A673 (cell line): ENCODE results near the gene TTLL3. TPM values are rescaled to one million over a fixed set of nuclear protein-coding genes. Genes with fewer than 3 reads are reported as not detected.
A peak's percentile ranks its signal among the peaks of the same experiment; 100 is the strongest.

Experiments
- BruUV-seq: library from RNA; stranded (reverse); fragments of 400-500 nt; replicated peaks from 2 replicates; lab custom pipeline; 2021; lab: Mats Ljungman, UMichigan
- CTCF ChIA-PET: fragments of 300-600 bp; sonication (Branson Sonifier 250); formaldehyde crosslinking; loops from one replicate; lab custom pipeline; 2022; ENCODE audit warnings: antibody characterized with exemption; lab: Charles Lee
- POLR2A ChIA-PET: fragments of 300-600 bp; sonication (Branson Sonifier 250); formaldehyde crosslinking; loops from one replicate; lab custom pipeline; 2022; ENCODE audit warnings: antibody characterized with exemption; ENCODE audit not compliant: low non-redundant PET; lab: Charles Lee
- DNase-seq: peaks from one replicate; pipeline ENCODE4 v3.0.0-alpha.2; 2015; ENCODE audit warnings: low spot score
- H3K27ac ChIP-seq: fragments of 200-600 bp; sonication (generic); 2 replicates; pipeline ENCODE4 v1.5.1; 2016; ENCODE audit warnings: mixed run types, low read depth, mild to moderate bottlenecking, mixed read lengths, antibody characterized with exemption, low read length; ENCODE audit not compliant: poor library complexity, severe bottlenecking
- H3K27me3 ChIP-seq: fragments of 200-600 bp; sonication (generic); replicated peaks from 2 replicates; pipeline ENCODE4 v1.6.1; 2017; ENCODE audit warnings: mixed run types, low read depth, mild to moderate bottlenecking, mixed read lengths, antibody characterized with exemption, low read length; ENCODE audit not compliant: insufficient read depth, poor library complexity
- H3K36me3 ChIP-seq: fragments of 200-600 bp; sonication (generic); 2 replicates; pipeline ENCODE4 v1.6.1; 2016; ENCODE audit warnings: mixed run types, mild to moderate bottlenecking, mixed read lengths, antibody characterized with exemption, low read length; ENCODE audit not compliant: insufficient read depth, poor library complexity, severe bottlenecking
- H3K4me1 ChIP-seq: fragments of 200-600 bp; sonication (generic); 2 replicates; pipeline ENCODE4 v1.6.1; 2017; ENCODE audit warnings: mixed run types, mild to moderate bottlenecking, mixed read lengths, antibody characterized with exemption, low read length; ENCODE audit not compliant: insufficient read depth, poor library complexity, severe bottlenecking
- H3K4me3 ChIP-seq: fragments of 200-600 bp; sonication (generic); 2 replicates; pipeline ENCODE4 v1.5.1; 2016; ENCODE audit warnings: low read depth, mixed run types, mild to moderate bottlenecking, mixed read lengths, low read length; ENCODE audit not compliant: poor library complexity, severe bottlenecking
- H3K9me3 ChIP-seq: fragments of 200-600 bp; sonication (generic); 2 replicates; pipeline ENCODE4 v1.6.1; 2016; ENCODE audit warnings: mixed run types, low read depth, mild to moderate bottlenecking, mixed read lengths, antibody characterized with exemption, low read length; ENCODE audit not compliant: poor library complexity, severe bottlenecking
- EZH2 ChIP-seq: fragments of 200-600 bp; sonication (generic); IDR thresholded peaks from 2 replicates; pipeline ENCODE4 v1.6.1; 2017; ENCODE audit warnings: borderline replicate concordance, low read depth, mild to moderate bottlenecking, mixed read lengths, antibody characterized with exemption, low read length; ENCODE audit not compliant: poor library complexity, severe bottlenecking
- intact Hi-C: fragments of 100-400 bp; cut with micrococcal nuclease; formaldehyde crosslinking; loops from one replicate; pipeline ENCODE4 v1.10.0; 2022; ENCODE audit not compliant: unreplicated experiment
- total RNA-seq: library from RNA; stranded (reverse); gene quantifications from 2 replicates; pipeline ENCODE4 v1.2.3, GENCODE V29; 2021
- TF ChIP-seq, protein P1 (sequence below): fragments of 300-800, 200-600 bp; sonication (generic); conservative IDR thresholded peaks from 2 replicates; pipeline ENCODE4 v1.5.1; 2017; ENCODE audit warnings: low read depth, mild to moderate bottlenecking, antibody characterized with exemption, low read length, moderate library complexity, mixed read lengths

Gene TTLL3
- total RNA-seq, 1 experiment from 2014 or later = 6.7 TPM

- no peaks in the 10 kb centered on the region for H3K27me3 ChIP-seq
- peak; percentile 65 for DNase-seq
- H3K4me1 ChIP-seq = no peaks in the 10 kb centered on the region
- no TSS peak for BruUV-seq
- intact Hi-C loops = no loop called here
- H3K9me3 ChIP-seq = no peaks in the 10 kb centered on the region
- H3K36me3 ChIP-seq = no peaks in the 10 kb centered on the region
- TF ChIP-seq, protein P1, sequence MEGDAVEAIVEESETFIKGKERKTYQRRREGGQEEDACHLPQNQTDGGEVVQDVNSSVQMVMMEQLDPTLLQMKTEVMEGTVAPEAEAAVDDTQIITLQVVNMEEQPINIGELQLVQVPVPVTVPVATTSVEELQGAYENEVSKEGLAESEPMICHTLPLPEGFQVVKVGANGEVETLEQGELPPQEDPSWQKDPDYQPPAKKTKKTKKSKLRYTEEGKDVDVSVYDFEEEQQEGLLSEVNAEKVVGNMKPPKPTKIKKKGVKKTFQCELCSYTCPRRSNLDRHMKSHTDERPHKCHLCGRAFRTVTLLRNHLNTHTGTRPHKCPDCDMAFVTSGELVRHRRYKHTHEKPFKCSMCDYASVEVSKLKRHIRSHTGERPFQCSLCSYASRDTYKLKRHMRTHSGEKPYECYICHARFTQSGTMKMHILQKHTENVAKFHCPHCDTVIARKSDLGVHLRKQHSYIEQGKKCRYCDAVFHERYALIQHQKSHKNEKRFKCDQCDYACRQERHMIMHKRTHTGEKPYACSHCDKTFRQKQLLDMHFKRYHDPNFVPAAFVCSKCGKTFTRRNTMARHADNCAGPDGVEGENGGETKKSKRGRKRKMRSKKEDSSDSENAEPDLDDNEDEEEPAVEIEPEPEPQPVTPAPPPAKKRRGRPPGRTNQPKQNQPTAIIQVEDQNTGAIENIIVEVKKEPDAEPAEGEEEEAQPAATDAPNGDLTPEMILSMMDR = peak; percentile 56
- no peak for TF ChIP-seq EZH2
- H3K27ac ChIP-seq = no peak overlapping the region
- ChIA-PET POLR2A (interaction anchor here (0.6 kb wide), 1 partner anchor 9 kb away, joined by 4 read pairs; no protein-coding TSS in a partner anchor), CTCF (interaction anchor here (0.7 to 0.9 kb wide), 2 partner anchors 19 to 917 kb away, joined by 7 read pairs; no protein-coding TSS in a partner anchor)
- H3K4me3 ChIP-seq = no peak overlapping the region
Measured at GRCh38 chr3:9826815-9827573, 16.9 kb downstream of the TTLL3 start.

GRCh38 chr3:9828801-9829755, 19.0 kb downstream of the TTLL3 start:
- BruUV-seq = no TSS peak
- no peak for DNase-seq
- intact Hi-C loops = no loop called here
- no peaks in the 10 kb centered on the region for H3K27me3 ChIP-seq
- TF ChIP-seq, protein P1 = no peak
- no peak for TF ChIP-seq EZH2
- no peaks in the 10 kb centered on the region for H3K36me3 ChIP-seq
- no peaks in the 10 kb centered on the region for H3K9me3 ChIP-seq
- no peaks in the 10 kb centered on the region for H3K4me1 ChIP-seq
- no peak overlapping the region for H3K27ac ChIP-seq
- no peak overlapping the region for H3K4me3 ChIP-seq
- POLR2A ChIA-PET = no interaction called here
- CTCF ChIA-PET = no interaction called here

DNA sequence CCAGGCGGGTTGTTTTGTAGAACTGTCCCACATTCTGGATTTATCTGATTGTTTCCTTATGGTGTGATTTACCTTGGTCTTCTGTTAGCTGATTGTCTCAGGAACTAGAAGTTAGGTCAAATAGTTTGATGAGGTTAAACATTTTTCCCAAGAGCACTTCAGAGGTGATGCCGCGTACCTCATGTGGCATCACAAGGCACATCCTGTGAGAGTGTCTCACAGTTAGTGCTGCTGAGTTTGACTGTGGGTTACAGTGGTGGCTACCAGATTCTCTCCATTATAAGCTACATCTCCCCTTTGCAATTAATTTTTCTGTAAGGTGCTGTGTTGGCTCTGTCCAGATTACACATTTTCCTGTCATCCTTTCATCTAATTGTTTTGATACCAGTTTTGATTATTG, 21.2 kb downstream of the TTLL3 start:
- ChIA-PET CTCF (no interaction called here), POLR2A (interaction anchor here (0.6 kb wide), 1 partner anchor 39 kb away, joined by 3 read pairs; the partner anchor contains the start of gene TADA3)
- no peak overlapping the region for H3K4me3 ChIP-seq
- intact Hi-C loops = no loop called here
- no peak for DNase-seq
- no peaks in the 10 kb centered on the region for H3K4me1 ChIP-seq
- no peak overlapping the region for H3K27ac ChIP-seq
- no peaks in the 10 kb centered on the region for H3K9me3 ChIP-seq
- no peak for TF ChIP-seq EZH2
- TF ChIP-seq, protein P1 = no peak
- H3K36me3 ChIP-seq = no peaks in the 10 kb centered on the region
- BruUV-seq = no TSS peak
- no peaks in the 10 kb centered on the region for H3K27me3 ChIP-seq
